Activated CD4-positive, alpha-beta T cell treated with anti-CD3 and anti-CD28 coated beads, Interleukin-2, amount 50 U/mL, for 1 hour (primary cell): Measurements from ENCODE around the gene SIRT7.

ENCODE experiments used
- DNase-seq: peaks from one replicate; pipeline ENCODE4 v3.0.0-alpha.2; 2020

SIRT7 gene

DNA sequence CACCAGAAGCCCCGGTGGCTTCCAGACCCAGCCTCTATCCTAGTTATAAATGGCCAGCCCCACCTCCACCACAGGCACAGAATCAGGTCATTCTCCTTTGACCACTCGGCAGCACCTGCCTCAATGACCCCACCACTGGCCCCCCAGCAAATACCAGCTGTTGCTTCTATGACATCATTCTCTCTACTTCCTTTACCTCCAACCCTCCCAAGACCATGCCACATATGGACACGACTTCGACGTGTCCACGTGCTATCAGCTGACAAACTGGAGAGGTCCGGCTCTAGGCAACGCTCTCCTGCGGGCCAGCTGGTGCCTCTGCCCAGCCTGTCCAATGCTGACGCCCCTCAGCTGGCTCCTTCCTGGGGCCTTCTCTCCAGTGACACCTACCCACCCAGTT is 32.5 kb downstream of the SIRT7 start:
- DNase-seq: no peak

DNA sequence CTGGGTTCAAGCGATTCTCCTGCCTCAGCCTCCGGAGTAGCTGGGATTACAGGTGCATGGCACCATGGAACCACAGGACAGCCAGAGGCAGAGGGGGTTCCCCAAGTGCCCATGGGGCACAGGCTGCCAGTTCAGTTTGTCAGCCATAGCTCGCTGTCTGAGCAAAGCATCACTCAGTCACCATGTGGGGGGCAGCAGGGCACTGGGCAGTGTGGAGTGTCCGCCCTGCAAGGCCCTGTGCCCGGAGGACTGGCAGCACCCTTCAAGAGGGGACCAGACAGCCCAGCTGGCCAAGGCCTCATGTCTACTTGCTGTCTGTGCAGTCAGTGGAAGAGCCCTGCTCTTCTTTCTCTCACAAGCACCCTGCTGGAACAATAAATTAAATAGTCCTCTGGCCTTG is 33.0 kb downstream of the SIRT7 start:
- no peak for DNase-seq

DNA sequence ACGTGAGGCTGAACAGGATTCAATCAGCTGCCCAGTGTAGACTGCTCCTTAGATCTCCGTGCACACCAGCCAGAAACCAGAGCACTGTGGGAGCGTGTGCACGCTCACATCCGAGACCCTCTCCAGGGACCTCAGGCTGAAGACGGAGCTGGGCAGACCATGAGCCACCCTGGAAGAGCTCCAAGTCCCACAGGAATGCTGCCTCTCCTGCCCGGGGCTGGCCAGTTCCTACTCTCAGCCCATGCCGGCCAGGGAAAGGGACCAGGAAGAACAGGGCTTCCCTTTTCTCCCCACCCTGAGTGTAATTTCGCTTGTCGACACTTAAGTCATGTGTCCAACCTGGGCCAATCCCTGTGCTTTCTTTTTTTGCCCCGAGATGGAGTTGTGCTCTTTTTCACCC is 33.5 kb downstream of the SIRT7 start:
- DNase-seq: no peak

DNA sequence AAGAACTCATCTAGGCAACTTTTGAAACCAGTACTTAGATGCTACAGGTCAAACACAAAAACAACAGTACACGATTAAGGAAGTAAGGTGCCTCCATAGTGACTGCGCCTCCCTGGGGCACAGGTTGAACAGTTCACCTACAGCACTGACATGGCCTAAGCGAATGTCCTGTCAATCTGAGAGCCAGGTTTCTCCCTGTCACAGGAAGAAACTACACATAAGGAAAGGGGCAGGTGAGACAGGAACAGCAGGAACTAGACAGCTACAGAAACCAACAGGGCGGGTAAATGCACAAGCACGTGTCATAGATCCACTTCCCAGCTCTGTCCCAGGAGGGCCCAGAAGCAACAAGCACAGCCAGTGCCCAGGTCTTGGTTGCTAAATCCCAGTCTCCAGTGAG is 38.9 kb downstream of the SIRT7 start:
- no peak for DNase-seq

DNA sequence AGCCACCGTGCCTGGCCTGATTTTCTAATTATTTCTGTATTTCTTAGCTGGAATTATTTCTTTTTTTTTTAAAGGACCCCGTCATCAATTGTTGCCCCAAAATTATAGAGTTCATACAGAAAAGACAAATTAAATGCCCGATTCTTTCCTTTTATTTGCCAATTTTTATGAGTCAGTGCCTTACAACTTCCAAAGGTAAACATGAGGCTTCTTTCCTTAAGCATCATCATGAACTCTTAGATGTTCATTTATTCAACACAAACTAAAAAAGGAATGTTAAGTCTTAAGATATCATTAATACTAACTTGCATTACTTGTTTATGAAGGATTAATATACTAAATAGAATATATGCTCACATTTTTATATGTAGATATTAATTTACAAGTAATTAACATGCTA is 39.7 kb downstream of the SIRT7 start:
- DNase-seq: no peak

DNA sequence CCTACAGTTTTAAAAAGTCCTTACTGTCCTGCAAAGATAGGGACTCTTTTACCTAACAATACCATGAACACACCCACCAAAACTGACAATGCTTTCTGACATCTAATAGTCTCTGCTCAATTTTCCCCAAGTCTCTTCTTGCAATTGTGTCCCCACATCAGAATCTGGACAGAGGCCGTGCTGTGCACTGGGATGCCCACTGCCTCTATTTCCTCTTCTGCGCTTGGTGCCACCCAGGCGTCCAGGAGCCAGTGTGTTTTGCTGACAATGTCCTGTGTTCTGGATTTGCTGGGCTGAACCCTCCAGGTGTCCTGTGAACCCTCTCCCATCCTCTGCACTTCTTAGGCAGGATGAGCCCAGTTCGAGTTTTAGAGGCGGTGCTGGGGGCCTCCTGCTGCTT is 40.4 kb downstream of the SIRT7 start:
- DNase-seq: no peak

DNA sequence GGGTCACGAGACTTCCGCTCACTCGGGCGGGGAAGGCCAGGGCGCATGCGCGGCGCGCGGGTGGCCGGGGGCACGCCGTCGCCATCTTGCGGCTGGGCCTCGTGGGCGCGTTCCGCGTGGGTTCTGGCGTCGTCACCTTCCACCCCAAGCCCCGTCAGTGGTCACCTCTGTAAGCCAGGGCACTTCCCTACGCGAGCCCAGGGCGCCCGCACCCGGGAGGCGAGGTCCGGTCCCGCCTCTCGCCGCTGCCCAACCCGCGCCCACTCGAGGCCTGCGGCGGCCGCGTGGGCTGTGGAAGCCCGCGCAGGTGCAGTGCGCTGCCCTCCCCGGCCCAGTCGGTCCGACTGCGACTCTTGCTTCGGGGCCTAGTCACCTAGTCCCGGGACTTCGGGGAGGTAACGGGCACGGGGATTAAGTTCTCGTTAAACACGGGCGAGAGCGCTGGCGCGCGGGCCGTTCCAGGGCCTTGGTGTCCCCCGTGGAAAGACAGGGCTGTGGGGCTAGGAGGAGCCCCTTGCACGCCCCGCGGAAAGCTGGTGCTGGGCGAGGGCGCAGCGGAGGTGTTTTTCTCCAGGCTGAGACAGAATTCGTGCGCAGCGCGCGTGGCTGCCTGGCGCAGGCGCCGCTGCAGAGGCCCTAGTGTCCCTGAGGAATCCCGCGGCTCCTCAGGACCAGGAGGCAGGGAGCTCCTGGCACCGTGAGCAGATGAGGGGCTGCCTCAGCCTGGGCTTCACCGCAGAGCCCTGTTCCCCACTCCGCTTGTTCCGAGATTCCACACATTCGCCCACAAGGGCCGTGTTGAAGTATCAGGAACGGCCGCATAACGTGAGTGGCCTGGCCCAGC is 46.4 kb downstream of the SIRT7 start:
- DNase-seq: peak; percentile 95

DNA sequence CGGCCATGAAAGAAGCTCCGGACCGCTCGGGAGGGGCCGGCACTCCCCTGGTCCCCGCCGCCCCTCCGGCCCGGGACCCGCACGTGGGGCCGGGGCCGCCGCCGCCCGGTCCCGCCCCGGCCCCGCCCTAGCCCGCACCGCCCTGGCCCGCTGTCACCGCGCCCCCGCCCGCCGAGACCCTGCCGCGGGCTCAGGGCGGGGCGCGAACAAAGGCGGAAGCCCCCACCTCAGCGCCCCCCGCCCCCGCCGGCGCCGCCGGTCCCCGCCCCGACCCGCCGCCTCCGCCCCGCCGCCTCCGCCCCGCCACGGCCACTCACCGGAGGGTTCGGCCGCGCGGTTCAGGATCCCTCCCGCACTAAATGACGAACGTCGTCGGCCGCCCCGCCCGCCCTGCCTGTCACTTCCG is 47.0 kb downstream of the SIRT7 start, which contains the start of gene ARHGDIA:
Gene ARHGDIA, minus strand, starts transcription at position 357 of the 406 bp plus-strand sequence. CDS start 1,407 bp downstream, outside the sequence.
- DNase-seq: no peak

DNA sequence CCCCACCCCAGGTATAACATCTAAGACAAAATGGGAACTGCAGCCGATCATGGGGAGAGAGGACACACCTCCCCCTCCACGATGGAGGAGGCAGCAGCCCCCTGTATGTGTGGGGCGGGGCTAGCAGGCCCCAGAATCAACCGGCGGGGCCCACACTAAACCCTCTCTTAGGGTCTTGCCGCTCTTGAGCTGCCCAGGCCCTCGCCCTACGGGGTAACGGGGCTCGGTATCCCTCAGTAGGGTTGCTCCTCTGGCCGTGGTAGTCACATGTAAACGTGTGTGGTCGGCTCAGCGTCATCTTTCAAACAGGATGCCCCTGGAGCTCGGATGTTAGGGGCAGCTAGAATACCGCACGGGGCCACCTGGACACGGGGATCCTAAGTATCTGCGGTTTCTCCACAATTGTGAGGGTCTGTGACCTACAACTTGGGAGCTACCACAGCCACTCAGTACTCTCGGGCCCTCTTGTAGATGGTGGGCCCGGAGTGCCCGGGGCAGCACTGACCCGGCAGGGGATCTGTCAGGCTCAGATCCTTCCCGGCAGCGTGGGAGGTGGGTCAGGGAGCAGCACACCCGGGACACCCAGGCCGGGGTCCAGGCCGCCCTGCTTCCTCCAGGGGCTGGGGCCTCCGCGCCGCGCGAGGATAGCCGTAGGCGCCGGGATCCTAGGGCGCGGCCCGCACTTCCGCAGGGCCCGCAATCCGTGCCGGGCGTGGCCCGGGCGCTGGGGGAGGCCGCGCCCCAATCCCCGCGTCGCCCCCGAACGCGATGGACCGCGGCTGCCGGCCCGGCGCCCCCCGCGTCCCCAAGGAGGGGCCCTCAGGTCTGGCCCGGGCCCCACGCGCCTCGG is 47.6 kb downstream of the SIRT7 start:
- DNase-seq: peak; percentile 24

DNA sequence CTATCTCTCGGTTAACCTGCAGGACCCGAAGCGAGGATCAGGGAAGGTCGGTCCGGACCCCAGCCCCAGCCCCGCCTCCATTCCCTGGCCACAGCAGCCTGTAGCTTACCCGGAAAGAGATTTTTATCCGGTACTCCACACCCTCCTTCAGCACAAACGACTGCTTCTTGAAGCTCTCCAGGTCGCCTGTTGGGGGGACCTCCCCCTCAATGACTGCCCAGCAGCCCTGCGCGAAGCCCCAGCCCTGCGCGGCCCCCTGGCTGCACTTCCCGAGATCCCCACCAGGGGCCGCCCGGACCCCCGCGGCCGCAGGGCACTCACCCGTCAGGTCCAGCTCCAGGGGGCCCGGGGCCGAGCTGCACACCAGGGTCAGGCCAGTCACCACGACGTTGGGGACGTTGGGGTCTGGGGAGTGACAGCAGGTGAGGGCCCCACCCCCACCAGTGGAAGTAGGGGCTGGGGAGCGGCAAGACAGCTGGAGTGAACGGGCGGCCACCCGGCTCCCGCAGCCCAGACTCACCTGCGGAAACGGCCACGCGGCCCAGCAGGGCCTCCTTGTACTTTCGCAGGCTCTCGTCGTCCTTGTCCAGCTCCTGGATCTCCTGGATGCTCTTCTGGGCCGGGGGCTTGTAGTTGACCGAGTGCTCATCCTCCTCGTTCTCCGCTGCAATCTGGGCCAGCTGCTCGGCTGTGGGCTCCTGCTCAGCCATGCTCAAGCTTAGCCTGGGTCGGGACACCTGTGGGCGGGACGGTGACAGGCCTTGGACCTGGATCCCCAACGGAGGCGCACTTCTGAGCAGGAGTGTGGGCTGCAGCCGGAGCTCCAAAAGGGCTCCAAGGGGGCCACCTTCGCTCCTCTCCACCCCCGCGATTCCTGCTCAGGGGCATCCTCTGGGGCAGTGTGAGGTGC is 48.5 kb downstream of the SIRT7 start:
- DNase-seq: peak; percentile 29

DNA sequence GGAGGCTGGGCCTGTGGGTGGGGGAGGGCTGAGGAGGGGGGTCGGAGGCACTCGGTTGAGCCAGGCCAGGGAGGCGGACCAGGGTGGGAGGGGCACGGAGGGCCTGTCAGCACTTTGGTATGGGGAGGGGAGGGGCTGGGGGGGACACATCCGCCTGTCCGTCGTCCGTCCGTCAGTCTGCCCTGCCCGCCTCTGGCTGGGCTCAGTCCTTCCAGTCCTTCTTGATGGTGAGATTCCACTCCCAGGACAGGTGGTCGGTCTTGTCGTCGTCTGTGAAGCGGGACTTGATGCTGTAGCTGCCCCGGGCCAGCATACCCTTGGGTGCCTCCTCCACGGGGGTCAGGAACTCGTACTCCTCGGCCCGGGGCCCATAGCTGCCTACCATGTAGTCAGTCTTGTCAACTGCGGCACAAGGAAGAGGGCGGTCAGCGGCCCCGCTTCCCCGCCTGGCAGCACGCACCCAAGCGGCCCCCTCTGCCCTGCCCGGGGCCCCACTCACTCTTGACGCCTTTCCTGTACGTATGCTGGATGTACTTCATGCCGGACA is 49.2 kb downstream of the SIRT7 start:
- DNase-seq: no peak

DNA sequence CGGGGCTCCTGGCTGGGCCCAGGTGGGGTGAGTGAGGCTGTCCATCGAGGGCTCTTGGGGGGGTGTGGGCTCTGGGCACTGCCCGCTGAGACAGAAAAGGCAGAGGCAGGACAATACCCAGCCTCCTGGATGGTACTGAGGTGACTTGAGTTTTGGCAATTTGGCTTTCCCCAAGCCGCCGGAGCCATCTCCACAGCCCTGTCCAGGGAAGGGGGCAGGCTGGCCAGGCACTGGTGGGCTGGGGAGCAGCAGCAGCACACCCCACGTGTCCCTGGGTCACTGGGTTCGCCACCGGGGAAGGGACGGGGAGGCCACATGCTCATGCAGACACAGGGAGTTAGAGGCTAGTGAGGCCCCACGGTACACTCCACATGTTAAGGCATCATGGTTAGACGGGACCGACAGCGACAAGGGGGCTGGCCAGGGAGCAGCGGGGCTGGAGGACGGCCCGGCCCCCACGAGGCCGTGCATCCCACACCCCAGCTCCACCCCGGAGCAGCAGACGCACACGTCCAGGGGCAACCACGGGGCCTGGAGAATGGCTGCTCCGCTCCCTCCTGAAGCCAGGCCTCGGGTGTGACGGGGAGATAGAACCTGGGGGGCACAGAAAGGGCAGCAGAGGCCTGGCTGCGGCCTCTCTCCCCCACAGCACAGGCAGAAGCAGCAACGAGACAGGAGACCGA is 49.8 kb downstream of the SIRT7 start:
- no peak for DNase-seq

DNA sequence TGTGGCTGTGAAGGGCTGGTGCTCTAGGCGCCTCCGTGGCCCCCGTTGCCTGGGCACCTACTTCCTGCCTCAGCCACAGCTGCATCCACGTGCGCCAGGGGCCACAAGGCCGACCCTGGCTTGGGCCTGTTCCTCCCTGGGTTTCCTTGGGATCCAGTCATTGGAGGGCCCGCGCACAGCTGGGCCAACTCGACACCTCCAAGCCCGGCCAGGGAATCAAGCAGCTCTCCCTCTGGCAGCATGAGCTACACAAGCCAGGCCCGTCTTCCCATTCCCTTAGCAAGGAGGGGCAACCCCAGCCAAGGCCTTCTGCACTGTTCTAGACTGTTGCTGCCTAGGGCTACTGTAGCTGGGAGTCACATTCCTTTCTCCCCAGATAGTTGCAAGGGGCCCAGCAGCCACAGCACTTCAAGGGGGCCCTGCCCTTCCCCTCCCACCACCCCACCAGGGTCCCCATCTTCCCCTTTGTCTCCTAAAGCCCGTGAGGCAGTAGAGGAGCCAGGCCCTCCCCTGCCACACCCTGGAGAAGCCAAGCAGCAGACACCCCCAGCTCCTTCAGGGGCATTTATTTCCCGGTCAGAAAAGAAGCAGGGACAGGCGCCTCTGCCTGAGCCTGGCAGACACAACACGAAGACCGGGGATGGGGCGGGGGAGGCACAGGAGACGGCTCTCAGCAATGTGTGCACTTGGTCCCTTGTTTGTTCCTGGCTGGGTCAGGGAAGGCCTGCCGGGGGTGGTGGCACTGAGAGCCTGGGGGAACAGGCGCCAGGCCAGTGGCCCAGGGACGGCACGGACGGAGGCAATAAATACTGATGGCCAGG is 50.6 kb downstream of the SIRT7 start:
- peak; percentile 10 for DNase-seq

DNA sequence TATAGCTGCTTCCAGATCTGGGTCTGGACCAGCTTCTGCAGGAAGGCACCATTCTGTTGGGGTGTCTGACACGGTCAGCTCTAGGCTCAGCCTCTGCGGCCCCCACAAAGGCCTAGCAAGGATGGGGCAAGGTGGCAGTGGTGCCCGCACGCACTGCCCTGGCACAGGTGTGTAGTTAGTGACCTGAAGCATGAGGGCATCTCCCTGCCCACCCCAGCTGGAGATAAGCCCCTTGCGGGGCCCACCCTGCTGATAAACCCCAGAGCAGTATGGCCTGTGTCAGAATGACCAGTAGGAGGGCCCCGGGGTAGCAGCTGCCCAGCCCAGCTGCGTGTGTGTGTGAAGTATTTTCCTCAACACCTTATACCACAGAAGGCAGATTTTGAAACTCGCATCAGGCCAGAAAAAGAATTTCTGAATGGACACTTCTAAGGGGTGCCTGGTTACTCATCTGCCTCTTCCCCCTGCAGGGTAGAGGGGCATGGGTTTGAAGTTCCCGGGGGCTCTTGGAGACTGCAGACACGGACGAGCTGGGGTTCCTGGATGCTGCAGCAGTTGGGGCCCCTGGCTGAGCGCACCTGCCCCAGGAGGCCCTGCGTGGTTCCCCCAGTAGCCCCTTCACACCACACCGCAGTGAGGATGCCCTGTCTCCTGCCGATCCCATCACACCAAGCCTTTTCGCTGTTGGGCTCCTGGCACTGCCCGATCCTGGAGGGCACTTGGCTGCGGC is 51.4 kb downstream of the SIRT7 start:
- peak; percentile 28 for DNase-seq

DNA sequence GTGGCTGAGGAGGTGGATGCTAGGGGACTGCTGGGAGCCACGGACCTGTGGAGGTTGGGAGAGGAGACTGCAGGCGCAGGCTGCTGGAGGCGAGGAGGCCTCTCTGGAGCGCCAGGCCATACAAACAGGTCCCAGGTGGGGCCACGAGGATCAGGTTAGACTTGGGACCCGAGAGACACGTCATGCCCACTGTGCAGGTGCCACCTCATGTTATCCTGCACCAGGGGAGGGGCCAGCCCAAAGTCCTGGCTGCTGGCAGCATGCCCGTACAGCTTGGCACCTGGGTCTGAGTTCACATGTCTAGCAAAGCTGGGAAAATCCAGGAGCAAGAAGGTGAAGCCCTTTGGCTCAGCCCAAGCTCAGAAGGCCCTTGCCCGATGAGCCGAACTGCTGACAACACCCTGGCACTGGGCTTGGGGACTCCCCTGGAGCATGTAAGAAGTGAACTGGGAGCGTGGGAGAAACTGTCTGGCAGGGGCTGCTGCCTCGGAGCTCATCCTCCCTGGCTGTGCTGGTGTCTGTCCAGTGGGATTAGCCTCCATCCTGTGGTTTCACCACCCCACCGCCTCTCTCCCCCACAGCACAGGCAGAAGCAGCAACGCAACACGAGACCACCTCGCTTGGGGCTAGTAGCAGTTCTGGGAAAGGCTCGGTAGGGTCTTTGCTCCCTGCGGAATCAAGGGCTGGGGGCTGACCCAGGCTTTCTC is 52.1 kb downstream of the SIRT7 start:
- DNase-seq: no peak

DNA sequence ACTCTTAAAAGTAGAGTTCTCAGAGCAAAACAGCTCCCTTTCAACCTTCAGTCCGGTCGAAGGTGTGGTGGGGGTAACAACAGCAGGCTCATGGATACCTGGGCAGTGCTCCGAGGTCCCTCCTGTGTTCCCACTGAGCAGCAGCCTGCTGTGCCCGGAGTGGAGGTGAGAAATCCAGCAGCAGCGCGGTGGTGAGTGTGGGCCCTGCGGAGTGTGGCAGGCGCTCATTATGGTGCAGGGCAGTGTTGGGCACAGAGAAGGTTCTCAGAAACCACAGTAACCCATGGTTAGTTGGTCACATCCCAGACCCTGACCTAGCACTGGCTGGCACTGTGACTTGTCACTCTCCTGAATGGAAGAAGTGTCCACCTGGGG is 52.6 kb downstream of the SIRT7 start:
- DNase-seq: no peak

DNA sequence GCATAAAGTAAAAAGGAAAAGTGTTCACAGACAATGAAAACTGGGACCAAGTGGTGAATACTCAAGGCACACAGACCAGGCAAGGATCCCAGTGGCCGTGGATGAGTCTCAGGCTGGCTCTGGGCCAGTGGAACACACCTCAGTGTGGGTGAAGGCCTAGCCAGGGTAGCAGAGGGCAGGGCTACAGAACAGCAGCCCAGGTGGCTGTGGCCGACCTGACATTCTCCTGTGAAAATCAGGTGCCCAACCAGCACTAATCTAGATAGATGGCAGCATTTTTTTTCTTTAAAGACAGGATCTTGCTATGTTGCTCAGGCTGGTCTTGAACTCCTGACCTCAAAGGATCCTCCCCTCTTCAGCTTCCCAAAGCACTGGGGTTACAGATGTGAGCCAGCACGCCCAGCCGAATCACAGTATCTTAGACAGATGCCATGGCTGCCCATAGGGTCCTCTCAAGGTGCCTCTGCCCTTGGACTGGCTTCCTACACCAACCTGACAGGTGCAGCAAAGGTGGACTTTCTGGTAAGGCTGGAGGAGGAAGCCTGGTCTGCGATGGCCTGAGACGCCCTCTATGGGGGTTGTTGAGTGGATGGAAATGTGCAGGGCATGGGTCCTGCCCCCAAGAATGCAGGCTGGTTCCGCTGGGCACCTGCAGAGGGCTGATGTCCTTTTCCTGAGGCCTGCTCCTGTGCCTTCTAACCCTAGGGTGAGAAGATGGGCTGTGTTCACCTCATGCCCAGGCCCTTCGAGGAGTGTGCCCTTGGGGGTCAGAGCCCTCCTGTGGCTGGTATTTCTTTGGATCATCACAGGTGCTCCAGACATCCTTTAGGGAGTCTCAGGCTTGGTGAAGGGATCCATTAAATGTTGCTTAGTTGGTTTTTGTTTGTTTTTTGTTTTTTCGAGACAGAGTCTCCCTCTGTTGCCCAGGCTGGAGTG is 53.9 kb downstream of the SIRT7 start:
- no peak for DNase-seq

DNA sequence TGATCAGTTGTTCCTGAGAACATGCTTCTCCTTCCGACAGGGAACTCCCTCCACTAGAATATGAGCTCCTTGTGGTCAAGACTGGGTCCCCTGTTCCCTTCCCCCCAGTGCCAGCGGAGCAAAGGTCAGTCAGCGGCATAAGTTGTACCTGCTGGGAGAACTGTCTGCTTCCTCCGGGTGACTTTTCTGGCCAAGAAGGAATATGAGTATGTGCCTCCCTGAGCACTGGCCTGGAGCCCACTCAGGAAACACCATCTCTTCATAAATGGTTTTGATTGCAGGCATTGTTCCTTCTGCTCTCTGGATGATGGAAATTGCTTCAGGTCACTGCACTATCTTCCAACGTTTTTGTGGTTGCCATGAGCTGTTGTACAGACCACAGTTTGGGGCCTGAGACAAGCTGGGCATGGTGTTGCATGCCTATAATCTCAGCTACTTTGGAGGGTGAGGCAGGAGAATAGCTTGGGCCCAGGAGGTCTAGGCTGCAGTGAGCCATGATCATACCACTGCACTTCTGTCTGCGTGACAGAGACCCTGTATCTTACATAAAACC is 54.8 kb downstream of the SIRT7 start:
- no peak for DNase-seq
